ENCODE results near the gene USP2.
A peak's percentile ranks its signal among the peaks of the same experiment; 100 is the strongest.

The USP2 gene

GRCh38 chr11:119340335-119341221 is 40.9 kb downstream of the USP2 start, which contains the start of gene C1QTNF5:
TSS of gene C1QTNF5 (minus strand) at chr11:119340883. CDS start at chr11:119340397, 486 bp downstream.
- H3K4me3 ChIP-seq (ENCODE audit: low read length) = peak within 1 kb of the TSS; percentile 71
- peak; percentile 84 for DNase-seq (ENCODE audit: low read depth)
- no peak; the same call in 1 of the 2 replicates for TF ChIP-seq CTCF (conservative IDR thresholded peaks at IDR 0.05; ENCODE audit: low read length)

- peak overlapping the region; percentile 71 for H3K4me3 ChIP-seq (ENCODE audit: low read length)
- TF ChIP-seq CTCF (conservative IDR thresholded peaks at IDR 0.05; ENCODE audit: low read length) = peak; percentile 61
- peak; percentile 62 for DNase-seq (ENCODE audit: low read depth)
Measured at GRCh38 chr11:119339589-119340334, 41.7 kb downstream of the USP2 start.

GRCh38 chr11:119338965-119339588 is 42.4 kb downstream of the USP2 start:
- TF ChIP-seq CTCF (conservative IDR thresholded peaks at IDR 0.05; ENCODE audit: low read length) = no peak
- no peak for DNase-seq (ENCODE audit: low read depth)
- peak overlapping the region; percentile 71 for H3K4me3 ChIP-seq (ENCODE audit: low read length)

GRCh38 chr11:119338318-119338890 is 43.1 kb downstream of the USP2 start:
- H3K4me3 ChIP-seq (ENCODE audit: low read length) = peak overlapping the region; percentile 31
- TF ChIP-seq CTCF (conservative IDR thresholded peaks at IDR 0.05; ENCODE audit: low read length) = peak; percentile 81
- DNase-seq (ENCODE audit: low read depth) = peak; percentile 63

GRCh38 chr11:119337581-119338317 is 43.7 kb downstream of the USP2 start:
- H3K4me3 ChIP-seq (ENCODE audit: low read length) = peak overlapping the region; percentile 31
- peak; percentile 47 for DNase-seq (ENCODE audit: low read depth)
- no peak for TF ChIP-seq CTCF (conservative IDR thresholded peaks at IDR 0.05; ENCODE audit: low read length)

- no peak for DNase-seq (ENCODE audit: low read depth)
- H3K4me3 ChIP-seq (ENCODE audit: low read length) = no peak overlapping the region
- TF ChIP-seq CTCF (conservative IDR thresholded peaks at IDR 0.05; ENCODE audit: low read length) = no peak
Measured at GRCh38 chr11:119336744-119337469, 44.6 kb downstream of the USP2 start.

Measured in AG10803 (cell line).